ENCODE measurements around the gene CFAP58.

DNA sequence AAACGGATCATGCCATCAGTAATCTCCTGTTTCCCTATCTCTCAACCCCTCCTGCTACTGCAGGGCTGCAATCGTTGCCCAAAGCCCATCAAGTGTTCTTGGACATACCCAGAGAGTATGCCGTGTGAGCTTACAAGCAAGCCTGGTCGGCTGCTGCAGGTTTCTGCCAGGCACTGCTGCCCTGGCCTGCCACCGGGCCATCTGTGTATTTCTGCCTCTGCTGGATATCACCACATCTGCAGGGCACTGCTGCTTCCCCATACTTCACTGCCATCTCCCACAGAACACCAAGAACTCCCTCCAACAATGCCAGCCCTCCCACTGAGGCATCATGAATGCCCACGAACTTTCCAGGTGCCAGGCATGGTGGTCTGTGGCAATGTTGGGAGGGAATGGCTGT lies 149.3 kb downstream of the CFAP58 start:
- TF ChIP-seq POLR2A (IDR thresholded peaks at IDR 0.05): no peak
- no peak for TF ChIP-seq CTCF (IDR thresholded peaks at IDR 0.05)
- TF ChIP-seq POLR2AphosphoS5 (IDR thresholded peaks at IDR 0.05): no peak

Data from prostate gland (tissue), 2 donors.